ACC112 (cell line): Measurements from ENCODE around the gene TP73.

Experiments used
- H2AFZ ChIP-seq: fragments of 200-600 bp; sonication (generic); one replicate; pipeline ENCODE4 v1.6.0; 2017; ENCODE audit warnings: antibody characterized with exemption, low read length; ENCODE audit not compliant: unreplicated experiment
- H3K27ac ChIP-seq: fragments of 200-600 bp; sonication (generic); 2 replicates; pipeline ENCODE4 v1.5.1; 2014; ENCODE audit warnings: low read depth, mild to moderate bottlenecking, antibody characterized with exemption, low read length, moderate library complexity
- H3K27me3 ChIP-seq: fragments of 200-600 bp; sonication (generic); 2 replicates; pipeline ENCODE4 v1.6.1; 2014; ENCODE audit warnings: mild to moderate bottlenecking, antibody characterized with exemption, low read length, moderate library complexity, mixed read lengths; ENCODE audit not compliant: insufficient read depth
- H3K36me3 ChIP-seq: fragments of 200-600 bp; sonication (generic); 2 replicates; pipeline ENCODE4 v1.6.1; 2016; ENCODE audit warnings: mild to moderate bottlenecking, antibody characterized with exemption, low read length, moderate library complexity, mixed read lengths; ENCODE audit not compliant: insufficient read depth
- H3K4me1 ChIP-seq: fragments of 200-600 bp; sonication (generic); one replicate; pipeline ENCODE4 v1.6.1; 2016; ENCODE audit warnings: low read length, mixed read lengths; ENCODE audit not compliant: insufficient read depth, unreplicated experiment, control insufficient read depth
- H3K4me3 ChIP-seq: fragments of 200-600 bp; sonication (generic); 2 replicates; pipeline ENCODE4 v1.5.1; 2014; ENCODE audit warnings: mild to moderate bottlenecking, low read depth, low read length
- H3K79me2 ChIP-seq: fragments of 200-600 bp; sonication (generic); one replicate; pipeline ENCODE4 v1.6.0; 2016; ENCODE audit warnings: low read length; ENCODE audit not compliant: control insufficient read depth, unreplicated experiment, insufficient read depth

Gene TP73

DNA sequence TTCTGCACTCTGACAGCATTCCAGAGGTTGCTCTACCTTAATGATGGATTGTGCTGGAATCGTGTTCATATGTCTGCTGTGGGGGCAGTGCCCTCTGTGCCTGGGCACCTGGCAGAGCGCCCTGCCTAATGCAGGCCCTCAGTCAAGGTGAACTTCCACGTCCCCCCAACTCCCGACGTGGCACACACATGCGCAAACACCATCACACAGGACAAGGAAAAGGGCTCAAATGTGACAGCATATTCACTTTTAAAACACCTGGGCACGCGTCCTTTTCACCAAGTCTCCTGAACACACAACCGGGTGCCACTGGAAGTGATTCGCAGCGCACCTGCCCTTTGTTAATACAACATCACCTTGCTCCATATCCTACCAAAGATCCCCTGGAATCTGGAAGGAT is 15.8 kb upstream of the TP73 start:
- Histone ChIP-seq H3K36me3 (no peaks in the 10 kb centered on the region), H2AFZ (no peak overlapping the region), H3K27me3 (no peaks in the 10 kb centered on the region), H3K4me3 (no peak overlapping the region), H3K4me1 (no peaks in the 10 kb centered on the region), H3K27ac (no peak overlapping the region), H3K79me2 (no peaks in the 10 kb centered on the region)

DNA sequence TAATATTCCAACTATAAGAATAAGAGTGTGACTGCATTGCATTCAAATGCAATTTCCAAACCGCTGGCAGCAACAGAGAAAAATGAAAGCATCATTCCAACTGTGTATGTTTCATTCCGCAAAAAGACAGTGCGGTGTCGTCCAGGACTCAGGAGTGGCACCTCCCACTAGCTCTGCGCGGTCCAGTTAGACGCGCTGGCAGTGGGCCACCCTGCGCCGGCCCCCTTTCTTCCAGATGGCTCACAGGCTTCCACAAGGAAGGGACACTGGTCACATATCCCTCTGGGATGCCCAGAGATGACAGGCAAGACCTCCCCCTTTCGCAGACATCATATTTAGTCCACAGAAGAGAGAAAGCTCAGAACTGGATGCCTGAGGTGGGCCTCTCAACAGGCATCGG is 14.3 kb upstream of the TP73 start:
- Histone ChIP-seq H3K27me3 (no peaks in the 10 kb centered on the region), H3K4me3 (no peak overlapping the region), H3K79me2 (no peaks in the 10 kb centered on the region), H3K36me3 (no peaks in the 10 kb centered on the region), H2AFZ (no peak overlapping the region), H3K27ac (no peak overlapping the region), H3K4me1 (no peaks in the 10 kb centered on the region)

DNA sequence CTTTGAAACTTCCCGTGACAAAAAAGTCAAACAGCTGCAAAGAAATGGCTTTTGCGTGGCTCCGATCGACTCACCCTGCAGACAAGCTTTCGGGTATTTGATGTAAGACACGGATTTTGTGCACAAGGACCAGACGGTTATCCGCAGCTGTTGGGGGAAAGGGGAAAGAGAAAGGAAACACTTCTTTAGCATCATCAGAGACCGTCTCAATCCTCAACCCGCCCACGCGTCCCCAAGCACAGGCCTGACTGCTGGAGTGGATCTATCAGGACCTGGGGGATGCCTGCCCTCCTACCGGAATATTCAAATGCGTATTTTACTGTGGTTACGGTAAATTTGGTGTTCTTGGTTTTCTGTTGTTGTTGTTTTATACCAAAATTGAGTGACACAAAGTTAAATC is 13.6 kb upstream of the TP73 start:
- Histone ChIP-seq H3K79me2 (no peaks in the 10 kb centered on the region), H3K4me1 (no peaks in the 10 kb centered on the region), H3K27ac (no peak overlapping the region), H3K4me3 (no peak overlapping the region), H3K27me3 (no peaks in the 10 kb centered on the region), H3K36me3 (no peaks in the 10 kb centered on the region), H2AFZ (no peak overlapping the region)

DNA sequence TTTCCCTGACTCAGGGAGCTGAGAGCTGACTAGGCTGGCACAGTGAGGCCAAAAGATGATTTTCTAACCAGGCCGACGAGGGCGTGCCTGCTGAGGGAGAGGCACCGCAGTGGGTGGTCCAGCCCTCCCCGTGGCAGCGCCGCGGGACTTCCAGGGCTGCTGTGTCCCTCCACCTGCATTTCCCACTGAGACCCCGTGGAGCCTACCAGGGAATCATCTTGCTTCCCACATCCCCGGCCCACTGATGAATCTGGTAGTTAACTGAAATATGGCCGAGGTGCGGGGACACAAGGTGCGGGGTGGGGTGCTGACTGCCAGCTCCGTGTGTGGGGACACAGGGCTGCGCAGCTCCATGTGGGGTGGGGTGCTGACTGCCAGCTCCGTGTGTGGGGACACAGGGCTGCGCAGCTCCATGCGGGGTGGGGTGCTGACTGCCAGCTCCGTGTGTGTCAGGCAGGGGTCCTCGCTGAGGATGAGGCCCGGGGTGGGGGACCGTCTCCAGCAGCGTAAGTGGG is 12.9 kb upstream of the TP73 start:
- Histone ChIP-seq H3K36me3 (peaks cover 2% of the 10 kb centered on the region; the same call in 1 of the 2 replicates), H3K4me3 (no peak overlapping the region), H3K4me1 (no peaks in the 10 kb centered on the region)

GRCh38 chr1:3640121-3640837 is 12.0 kb upstream of the TP73 start:
- Histone ChIP-seq H3K4me3 (no peak overlapping the region), H2AFZ (no peak overlapping the region), H3K36me3 (peaks cover 4% of the 10 kb centered on the region; the same call in 1 of the 2 replicates), H3K27me3 (no peaks in the 10 kb centered on the region), H3K79me2 (no peaks in the 10 kb centered on the region), H3K27ac (no peak overlapping the region), H3K4me1 (no peaks in the 10 kb centered on the region)

More for the DNA sequence above, 12.9 kb upstream of the TP73 start:
- Histone ChIP-seq H3K27me3 (no peaks in the 10 kb centered on the region), H3K79me2 (no peaks in the 10 kb centered on the region), H2AFZ (no peak overlapping the region), H3K27ac (no peak overlapping the region)

GRCh38 chr1:3641046-3641760 is 11.1 kb upstream of the TP73 start:
- Histone ChIP-seq H3K4me1 (no peaks in the 10 kb centered on the region), H2AFZ (no peak overlapping the region), H3K79me2 (no peaks in the 10 kb centered on the region), H3K4me3 (no peak overlapping the region), H3K36me3 (peaks cover 4% of the 10 kb centered on the region; the same call in 1 of the 2 replicates), H3K27me3 (no peaks in the 10 kb centered on the region), H3K27ac (no peak overlapping the region)

DNA sequence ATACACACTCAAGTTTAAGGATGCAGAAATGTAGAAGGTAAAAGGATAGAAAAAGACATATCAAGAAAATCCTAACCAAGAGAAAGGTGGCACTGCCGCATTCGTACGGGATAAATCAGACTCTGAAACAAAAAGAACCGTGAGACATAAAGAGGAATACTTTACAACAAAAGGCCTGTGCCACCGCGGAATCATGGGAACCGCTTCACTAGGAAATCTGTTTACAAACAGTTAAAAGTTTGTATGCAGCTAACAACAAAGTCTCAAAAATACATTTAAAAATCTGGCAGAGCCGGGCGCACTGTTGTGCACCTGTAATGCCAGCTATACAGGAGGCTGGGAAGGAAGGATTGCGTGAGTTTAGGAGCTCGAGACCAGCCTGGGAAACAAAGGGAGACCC is 10.5 kb upstream of the TP73 start:
- Histone ChIP-seq H3K27me3 (no peaks in the 10 kb centered on the region), H2AFZ (no peak overlapping the region), H3K79me2 (no peaks in the 10 kb centered on the region), H3K36me3 (peaks cover 4% of the 10 kb centered on the region; the same call in 1 of the 2 replicates), H3K27ac (no peak overlapping the region), H3K4me3 (no peak overlapping the region), H3K4me1 (no peaks in the 10 kb centered on the region)

GRCh38 chr1:3642919-3643675 is 9.2 kb upstream of the TP73 start:
- Histone ChIP-seq H2AFZ (no peak overlapping the region), H3K4me1 (no peaks in the 10 kb centered on the region), H3K4me3 (no peak overlapping the region), H3K79me2 (no peaks in the 10 kb centered on the region), H3K27me3 (no peaks in the 10 kb centered on the region), H3K27ac (no peak overlapping the region), H3K36me3 (peaks cover 4% of the 10 kb centered on the region; the same call in 1 of the 2 replicates)

GRCh38 chr1:3644273-3644672 is 8.0 kb upstream of the TP73 start:
- Histone ChIP-seq H3K36me3 (peaks cover 4% of the 10 kb centered on the region; the same call in 1 of the 2 replicates), H2AFZ (no peak overlapping the region), H3K27me3 (no peaks in the 10 kb centered on the region), H3K27ac (no peak overlapping the region), H3K79me2 (peaks cover under 1% of the 10 kb centered on the region), H3K4me3 (no peak overlapping the region), H3K4me1 (peaks cover 5% of the 10 kb centered on the region)

- peaks cover 4% of the 10 kb centered on the region; the same call in 1 of the 2 replicates for H3K36me3 ChIP-seq
- no peak overlapping the region for H3K27ac ChIP-seq
- H2AFZ ChIP-seq: no peak overlapping the region
- no peak overlapping the region for H3K4me3 ChIP-seq
- H3K79me2 ChIP-seq: peaks cover 5% of the 10 kb centered on the region
- peaks cover 5% of the 10 kb centered on the region for H3K4me1 ChIP-seq
- H3K27me3 ChIP-seq: peaks cover 3% of the 10 kb centered on the region; the same call in 1 of the 2 replicates
Measured at GRCh38 chr1:3645247-3645646, 7.1 kb upstream of the TP73 start.
